Measurements from ENCODE around the gene MTG1. TPM values are rescaled to one million over a fixed set of nuclear protein-coding genes. Genes with fewer than 3 reads are reported as not detected.

MTG1 gene
- total and polyA plus RNA-seq, 7 donors = 14.0 to 63.6 (median 27.6) TPM

GRCh38 chr10:133356549-133357284 lies 37.2 kb upstream of the MTG1 start:
- no peak overlapping the region for H3K27ac ChIP-seq
- H3K9me3 ChIP-seq = no peaks in the 10 kb centered on the region
- TF ChIP-seq POLR2AphosphoS5 (IDR thresholded peaks at IDR 0.05) (no peak), EP300 (IDR thresholded peaks at IDR 0.05) (no peak), POLR2A (IDR thresholded peaks at IDR 0.05) (no peak), CTCF (IDR thresholded peaks at IDR 0.05) (no peak)
- no peak for DNase-seq
- 45 to 53% methylated on average over 27 of the region's 27 CpGs for WGBS, 2 donors
- peaks cover 0 to 4% (median 0%) of the 10 kb centered on the region in 4 donors for H3K36me3 ChIP-seq
- intact Hi-C loops (cut with DNase I) = no loop called here
- peaks cover 0 to 18% (median 16%) of the 10 kb centered on the region in 4 donors for H3K4me1 ChIP-seq
- H3K4me3 ChIP-seq = peak overlapping the region; percentile 37 to 62 (median 57)
- peaks cover 3 to 46% (median 26%) of the 10 kb centered on the region in 3 donors for H3K27me3 ChIP-seq

GRCh38 chr10:133357285-133358161 lies 36.4 kb upstream of the MTG1 start, which contains the start of gene FUOM:
Gene FUOM, minus strand, starts transcription at chr10:133358019. Its CDS starts 12 bp downstream, at chr10:133358007.
- peak within 1 kb of the TSS; percentile 37 to 62 (median 57) for H3K4me3 ChIP-seq
- intact Hi-C loops (cut with DNase I) = no loop called here
- peaks cover 0 to 18% (median 16%) of the 10 kb centered on the region in 4 donors for H3K4me1 ChIP-seq
- no peaks in the 10 kb centered on the region for H3K9me3 ChIP-seq
- H3K27ac ChIP-seq = peak within 1 kb of the TSS; percentile 36 to 66 (median 52)
- no peak for TF ChIP-seq CTCF (IDR thresholded peaks at IDR 0.05)
- no peak for TF ChIP-seq POLR2A (IDR thresholded peaks at IDR 0.05)
- peak in 3 of 4 donors; percentile 7 to 46 (median 39) for TF ChIP-seq POLR2AphosphoS5 (IDR thresholded peaks at IDR 0.05)
- WGBS, 2 donors = 1 to 2% methylated on average over 83 of the region's 83 CpGs
- H3K27me3 ChIP-seq = peaks cover 3 to 43% (median 26%) of the 10 kb centered on the region in 3 donors
- DNase-seq = no peak
- H3K36me3 ChIP-seq = peaks cover 0 to 12% (median 5%) of the 10 kb centered on the region in 4 donors

GRCh38 chr10:133358162-133358924 lies 35.6 kb upstream of the MTG1 start:
- H3K4me1 ChIP-seq = peaks cover 0 to 18% (median 16%) of the 10 kb centered on the region in 4 donors
- TF ChIP-seq POLR2AphosphoS5 (IDR thresholded peaks at IDR 0.05) (peak in 1 of 4 donors; percentile 8), CTCF (IDR thresholded peaks at IDR 0.05) (no peak), POLR2A (IDR thresholded peaks at IDR 0.05) (no peak)
- H3K27ac ChIP-seq = peak overlapping the region in 3 of 4 donors; percentile 31 to 66 (median 36)
- WGBS, 2 donors = 83 to 85% methylated on average over 41 of the region's 41 CpGs
- intact Hi-C loops (cut with DNase I) = no loop called here
- H3K9me3 ChIP-seq = no peaks in the 10 kb centered on the region
- H3K4me3 ChIP-seq = peak overlapping the region in 2 of 4 donors; percentile 37 to 62
- DNase-seq = peak; percentile 81
- peaks cover 3 to 43% (median 26%) of the 10 kb centered on the region in 3 donors for H3K27me3 ChIP-seq
- H3K36me3 ChIP-seq = peaks cover 0 to 21% (median 8%) of the 10 kb centered on the region in 4 donors

- DNase-seq = no peak
- peak overlapping the region in 2 of 4 donors; percentile 36 to 66 for H3K27ac ChIP-seq
- WGBS, 2 donors = 80 to 88% methylated on average over 11 of the region's 11 CpGs
- H3K36me3 ChIP-seq = peaks cover 0 to 25% (median 8%) of the 10 kb centered on the region in 4 donors
- no peak overlapping the region for H3K4me3 ChIP-seq
- no peak for TF ChIP-seq POLR2AphosphoS5 (IDR thresholded peaks at IDR 0.05)
- no peak for TF ChIP-seq POLR2A (IDR thresholded peaks at IDR 0.05)
- no peak for TF ChIP-seq EP300 (IDR thresholded peaks at IDR 0.05)
- TF ChIP-seq CTCF (IDR thresholded peaks at IDR 0.05) = no peak
- intact Hi-C loops (cut with DNase I) = no loop called here
- H3K27me3 ChIP-seq = peaks cover 3 to 39% (median 26%) of the 10 kb centered on the region in 3 donors
- H3K4me1 ChIP-seq = peaks cover 0 to 18% (median 16%) of the 10 kb centered on the region in 4 donors
- no peaks in the 10 kb centered on the region for H3K9me3 ChIP-seq
Measured at GRCh38 chr10:133358925-133359310, 35.0 kb upstream of the MTG1 start.

Measured in sigmoid colon (tissue), 7 donors.